ENCODE measurements around the gene ARPC1A.
"Not testable (repeated sequence)": the region's sequence is repeated elsewhere in the genome, so short reads cannot be mapped to it uniquely, and the experiment has no call there.

The ARPC1A gene

GRCh38 chr7:99385564-99385963, 59.9 kb downstream of the ARPC1A start:
- H3K36me3 Mint-ChIP-seq (ENCODE audit: low read depth): peaks cover 18% of the 10 kb centered on the region
- no peak for DNase-seq
- no peak overlapping the region for H3K27ac Mint-ChIP-seq
- no peak overlapping the region for H3K4me3 Mint-ChIP-seq
- peaks cover 9% of the 10 kb centered on the region for H3K4me1 Mint-ChIP-seq
- H3K27me3 Mint-ChIP-seq (ENCODE audit: low read depth, poor library complexity): peaks cover 9% of the 10 kb centered on the region
- TF ChIP-seq CTCF (IDR thresholded peaks at IDR 0.05): no peak
- no peaks in the 10 kb centered on the region for H3K9me3 Mint-ChIP-seq

- Mint-ChIP-seq H3K27me3 (ENCODE audit: low read depth, poor library complexity) (peaks cover 5% of the 10 kb centered on the region), H3K27ac (no peak overlapping the region), H3K36me3 (ENCODE audit: low read depth) (peaks cover 26% of the 10 kb centered on the region), H3K9me3 (no peaks in the 10 kb centered on the region), H3K4me1 (no peaks in the 10 kb centered on the region), H3K4me3 (no peak overlapping the region)
- no peak for DNase-seq
- no peak for TF ChIP-seq CTCF (IDR thresholded peaks at IDR 0.05)
These were observed 61.0 kb downstream of the ARPC1A start for GRCh38 chr7:99386584-99387238.

- not testable (repeated sequence) for H3K27me3 Mint-ChIP-seq (ENCODE audit: low read depth, poor library complexity); H3K9me3 Mint-ChIP-seq; H3K4me3 Mint-ChIP-seq; H3K27ac Mint-ChIP-seq; DNase-seq; H3K4me1 Mint-ChIP-seq
- H3K36me3 Mint-ChIP-seq (ENCODE audit: low read depth): peaks cover 26% of the 10 kb centered on the region
These were observed 61.5 kb downstream of the ARPC1A start for GRCh38 chr7:99387239-99387635.

- Mint-ChIP-seq H3K9me3 (no peaks in the 10 kb centered on the region), H3K27me3 (ENCODE audit: low read depth, poor library complexity) (peaks cover 5% of the 10 kb centered on the region), H3K27ac (no peak overlapping the region), H3K36me3 (ENCODE audit: low read depth) (peaks cover 26% of the 10 kb centered on the region), H3K4me3 (no peak overlapping the region), H3K4me1 (no peaks in the 10 kb centered on the region)
- no peak for TF ChIP-seq CTCF (IDR thresholded peaks at IDR 0.05)
- no peak for DNase-seq
These were observed 62.2 kb downstream of the ARPC1A start for GRCh38 chr7:99387912-99388311.

GRCh38 chr7:99389772-99390171, 64.1 kb downstream of the ARPC1A start:
- no peak overlapping the region for H3K4me3 Mint-ChIP-seq
- DNase-seq: no peak
- H3K36me3 Mint-ChIP-seq (ENCODE audit: low read depth): peaks cover 26% of the 10 kb centered on the region
- no peak for TF ChIP-seq CTCF (IDR thresholded peaks at IDR 0.05)
- peaks cover 17% of the 10 kb centered on the region for H3K4me1 Mint-ChIP-seq
- H3K27me3 Mint-ChIP-seq (ENCODE audit: low read depth, poor library complexity): no peaks in the 10 kb centered on the region
- H3K9me3 Mint-ChIP-seq: no peaks in the 10 kb centered on the region
- no peak overlapping the region for H3K27ac Mint-ChIP-seq

- no peak for DNase-seq
- no peak for TF ChIP-seq CTCF (IDR thresholded peaks at IDR 0.05)
- Mint-ChIP-seq H3K4me3 (peak overlapping the region; percentile 71), H3K4me1 (peaks cover 23% of the 10 kb centered on the region), H3K9me3 (no peaks in the 10 kb centered on the region), H3K27me3 (ENCODE audit: low read depth, poor library complexity) (no peaks in the 10 kb centered on the region), H3K36me3 (ENCODE audit: low read depth) (peaks cover 24% of the 10 kb centered on the region), H3K27ac (no peak overlapping the region)
These were observed 65.4 kb downstream of the ARPC1A start for GRCh38 chr7:99390941-99391602.

Measured in nephron progenitor cell (in vitro differentiated cells).